Right ventricle myocardium superior (tissue), 1 donor: ENCODE data around the gene TRABD. TPM values are rescaled to one million over a fixed set of nuclear protein-coding genes. Genes with fewer than 3 reads are reported as not detected.
A peak's percentile ranks its signal among the peaks of the same experiment; 100 is the strongest.

Experiments
- ATAC-seq: fragments of 200-7000 bp; cut with Tn5 transposase; one replicate; pipeline ENCODE4 v1.9.1; 2020; ENCODE audit warnings: mild to moderate bottlenecking; ENCODE audit not compliant: poor library complexity
- DNase-seq: peaks from one replicate; pipeline ENCODE4 v3.0.0-alpha.2; 2020
- intact Hi-C: fragments of 100-400 bp; cut with DNase I; formaldehyde crosslinking; loops from one replicate; pipeline ENCODE4 v1.11.2; 2022
- total RNA-seq: library from RNA; stranded (reverse); fragmentation: NEBNext Ultra II Directional; extraction: Animal tissue kit (Norgen Biotek cat#: 25700); gene quantifications from one replicate; pipeline ENCODE4 v1.2.1, GENCODE V29; 2021
- donor health status: DM: no; HTN: yes; CAD: no; lungs with severe emphysema.

The TRABD gene
- total RNA-seq, 1 donor from 2014 or later = 22.0 TPM

GRCh38 chr22:50171319-50171964, 14.3 kb upstream of the TRABD start:
- intact Hi-C loops = no loop called here
- DNase-seq (no peak), ATAC-seq (peak; percentile 58)

GRCh38 chr22:50171965-50172421, 13.7 kb upstream of the TRABD start:
- DNase-seq (no peak), ATAC-seq (no peak)
- intact Hi-C loops = no loop called here

GRCh38 chr22:50173311-50173982, 12.3 kb upstream of the TRABD start:
- intact Hi-C loops = no loop called here
- ATAC-seq (no peak), DNase-seq (no peak)

GRCh38 chr22:50173983-50174355, 11.7 kb upstream of the TRABD start:
- intact Hi-C loops = no loop called here
- no peak for ATAC-seq
- DNase-seq = no peak

- ATAC-seq (peak; percentile 70), DNase-seq (peak; percentile 48)
- intact Hi-C loops = no loop called here
Measured at GRCh38 chr22:50174382-50175190, 11.1 kb upstream of the TRABD start.

- intact Hi-C loops = no loop called here
- DNase-seq (no peak), ATAC-seq (no peak)
Measured at GRCh38 chr22:50175191-50175461, 10.6 kb upstream of the TRABD start.

GRCh38 chr22:50175921-50176849, 9.5 kb upstream of the TRABD start:
- ATAC-seq (no peak), DNase-seq (no peak)
- intact Hi-C loops = no loop called here

- DNase-seq (no peak), ATAC-seq (no peak)
- intact Hi-C loops = no loop called here
Measured at GRCh38 chr22:50176850-50177536, 8.7 kb upstream of the TRABD start.

GRCh38 chr22:50177537-50178470, 7.9 kb upstream of the TRABD start:
- no peak for ATAC-seq
- DNase-seq = no peak
- intact Hi-C loops = no loop called here

GRCh38 chr22:50178471-50178864, 7.2 kb upstream of the TRABD start:
- intact Hi-C loops = no loop called here
- DNase-seq = no peak
- no peak for ATAC-seq

- peak; percentile 27 for DNase-seq
- no peak for ATAC-seq
- intact Hi-C loops = no loop called here
Measured at GRCh38 chr22:50178871-50179869, 6.5 kb upstream of the TRABD start.

- no peak for ATAC-seq
- intact Hi-C loops = no loop called here
- DNase-seq = peak; percentile 32
Measured at GRCh38 chr22:50179937-50180726, 5.6 kb upstream of the TRABD start.

GRCh38 chr22:50180727-50181521, 4.8 kb upstream of the TRABD start:
- intact Hi-C loops = no loop called here
- DNase-seq (peak; percentile 35), ATAC-seq (no peak)

- intact Hi-C loops = no loop called here
- ATAC-seq = no peak
- peak; percentile 55 for DNase-seq
Measured at GRCh38 chr22:50182176-50183081, 3.3 kb upstream of the TRABD start.
